ENCODE data around the gene MIA2.
"Not testable (repeated sequence)": the region's sequence is repeated elsewhere in the genome, so short reads cannot be mapped to it uniquely, and the experiment has no call there.

MIA2 gene

GRCh38 chr14:39339003-39339402, 105.3 kb downstream of the MIA2 start:
- WGBS, 2 experiments (ENCODE audit: insufficient coverage in 2 of 2), result 26% methylated on average over 3 of the region's 7 CpGs; no CpG with 5 or more reads in 1 of the 2 experiments
- H3K9me3 ChIP-seq (ENCODE audit: control insufficient read depth, low read length), result no peaks in the 10 kb centered on the region
- no peak overlapping the region for H3K4me3 ChIP-seq (ENCODE audit: extremely low read depth, insufficient read depth, low read length, poor library complexity, severe bottlenecking)
- H3K36me3 ChIP-seq (ENCODE audit: control insufficient read depth, insufficient read depth, low read length), result no peaks in the 10 kb centered on the region
- H3K27ac ChIP-seq (ENCODE audit: low read depth, low read length, severe bottlenecking), result no peak overlapping the region
- no peaks in the 10 kb centered on the region for H3K4me1 ChIP-seq (ENCODE audit: control insufficient read depth, insufficient read depth, low read length, poor library complexity, severe bottlenecking)

GRCh38 chr14:39341126-39341525, 107.4 kb downstream of the MIA2 start:
- H3K9me3 ChIP-seq (ENCODE audit: control insufficient read depth, low read length); H3K27ac ChIP-seq (ENCODE audit: low read depth, low read length, severe bottlenecking); H3K4me1 ChIP-seq (ENCODE audit: control insufficient read depth, insufficient read depth, low read length, poor library complexity, severe bottlenecking); H3K4me3 ChIP-seq (ENCODE audit: extremely low read depth, insufficient read depth, low read length, poor library complexity, severe bottlenecking); H3K36me3 ChIP-seq (ENCODE audit: control insufficient read depth, insufficient read depth, low read length): not testable (repeated sequence)
- 100% methylated on average over 4 of the region's 7 CpGs; no CpG with 5 or more reads in 1 of the 2 experiments for WGBS, 2 experiments (ENCODE audit: insufficient coverage in 2 of 2)

GRCh38 chr14:39342768-39343167, 109.1 kb downstream of the MIA2 start:
- Histone ChIP-seq H3K9me3 (ENCODE audit: control insufficient read depth, low read length) (no peaks in the 10 kb centered on the region), H3K4me1 (ENCODE audit: control insufficient read depth, insufficient read depth, low read length, poor library complexity, severe bottlenecking) (no peaks in the 10 kb centered on the region), H3K4me3 (ENCODE audit: extremely low read depth, insufficient read depth, low read length, poor library complexity, severe bottlenecking) (no peak overlapping the region), H3K27ac (ENCODE audit: low read depth, low read length, severe bottlenecking) (no peak overlapping the region), H3K36me3 (ENCODE audit: control insufficient read depth, insufficient read depth, low read length) (no peaks in the 10 kb centered on the region)
- no CpG with 5 or more reads among the region's 1 CpG for WGBS, 2 experiments (ENCODE audit: insufficient coverage in 2 of 2)

- 100% methylated on average over 1 of the region's 1 CpG; no CpG with 5 or more reads in 1 of the 2 experiments for WGBS, 2 experiments (ENCODE audit: insufficient coverage in 2 of 2)
- Histone ChIP-seq H3K4me3 (ENCODE audit: extremely low read depth, insufficient read depth, low read length, poor library complexity, severe bottlenecking) (no peak overlapping the region), H3K9me3 (ENCODE audit: control insufficient read depth, low read length) (no peaks in the 10 kb centered on the region), H3K36me3 (ENCODE audit: control insufficient read depth, insufficient read depth, low read length) (peaks cover under 1% of the 10 kb centered on the region), H3K27ac (ENCODE audit: low read depth, low read length, severe bottlenecking) (no peak overlapping the region), H3K4me1 (ENCODE audit: control insufficient read depth, insufficient read depth, low read length, poor library complexity, severe bottlenecking) (no peaks in the 10 kb centered on the region)
These were observed 109.9 kb downstream of the MIA2 start for GRCh38 chr14:39343614-39344013.

GRCh38 chr14:39350866-39351265, 117.2 kb downstream of the MIA2 start:
- Histone ChIP-seq H3K4me3 (ENCODE audit: extremely low read depth, insufficient read depth, low read length, poor library complexity, severe bottlenecking) (no peak overlapping the region), H3K9me3 (ENCODE audit: control insufficient read depth, low read length) (no peaks in the 10 kb centered on the region)
- WGBS, 2 experiments (ENCODE audit: insufficient coverage in 2 of 2), result no CpG with 5 or more reads among the region's 3 CpGs

GRCh38 chr14:39351708-39352107, 118.0 kb downstream of the MIA2 start:
- Histone ChIP-seq H3K4me1 (ENCODE audit: control insufficient read depth, insufficient read depth, low read length, poor library complexity, severe bottlenecking) (no peaks in the 10 kb centered on the region), H3K36me3 (ENCODE audit: control insufficient read depth, insufficient read depth, low read length) (peaks cover 5% of the 10 kb centered on the region), H3K4me3 (ENCODE audit: extremely low read depth, insufficient read depth, low read length, poor library complexity, severe bottlenecking) (no peak overlapping the region), H3K9me3 (ENCODE audit: control insufficient read depth, low read length) (no peaks in the 10 kb centered on the region), H3K27ac (ENCODE audit: low read depth, low read length, severe bottlenecking) (no peak overlapping the region)
- WGBS, 2 experiments (ENCODE audit: insufficient coverage in 2 of 2), result 90 to 99% methylated on average over 7 to 8 of the region's 9 CpGs

More at GRCh38 chr14:39350866-39351265, 117.2 kb downstream of the MIA2 start:
- no peaks in the 10 kb centered on the region for H3K4me1 ChIP-seq (ENCODE audit: control insufficient read depth, insufficient read depth, low read length, poor library complexity, severe bottlenecking)
- H3K27ac ChIP-seq (ENCODE audit: low read depth, low read length, severe bottlenecking), result no peak overlapping the region
- peaks cover 5% of the 10 kb centered on the region for H3K36me3 ChIP-seq (ENCODE audit: control insufficient read depth, insufficient read depth, low read length)

GRCh38 chr14:39359069-39359468, 125.4 kb downstream of the MIA2 start:
- WGBS, 2 experiments (ENCODE audit: insufficient coverage in 2 of 2), result 92 to 94% methylated on average over 6 to 10 of the region's 10 CpGs
- H3K4me3 ChIP-seq (ENCODE audit: extremely low read depth, insufficient read depth, low read length, poor library complexity, severe bottlenecking); H3K4me1 ChIP-seq (ENCODE audit: control insufficient read depth, insufficient read depth, low read length, poor library complexity, severe bottlenecking); H3K27ac ChIP-seq (ENCODE audit: low read depth, low read length, severe bottlenecking); H3K36me3 ChIP-seq (ENCODE audit: control insufficient read depth, insufficient read depth, low read length); H3K9me3 ChIP-seq (ENCODE audit: control insufficient read depth, low read length): not testable (repeated sequence)

- no peaks in the 10 kb centered on the region for H3K4me1 ChIP-seq (ENCODE audit: control insufficient read depth, insufficient read depth, low read length, poor library complexity, severe bottlenecking)
- H3K36me3 ChIP-seq (ENCODE audit: control insufficient read depth, insufficient read depth, low read length), result peaks cover 8% of the 10 kb centered on the region
- H3K4me3 ChIP-seq (ENCODE audit: extremely low read depth, insufficient read depth, low read length, poor library complexity, severe bottlenecking), result no peak overlapping the region
- H3K27ac ChIP-seq (ENCODE audit: low read depth, low read length, severe bottlenecking), result no peak overlapping the region
- H3K9me3 ChIP-seq (ENCODE audit: control insufficient read depth, low read length), result peaks cover 3% of the 10 kb centered on the region
These were observed 126.6 kb downstream of the MIA2 start for GRCh38 chr14:39360316-39360715.

GRCh38 chr14:39361556-39361955, 127.8 kb downstream of the MIA2 start:
- H3K4me1 ChIP-seq (ENCODE audit: control insufficient read depth, insufficient read depth, low read length, poor library complexity, severe bottlenecking); H3K27ac ChIP-seq (ENCODE audit: low read depth, low read length, severe bottlenecking); H3K36me3 ChIP-seq (ENCODE audit: control insufficient read depth, insufficient read depth, low read length); H3K9me3 ChIP-seq (ENCODE audit: control insufficient read depth, low read length); H3K4me3 ChIP-seq (ENCODE audit: extremely low read depth, insufficient read depth, low read length, poor library complexity, severe bottlenecking): not testable (repeated sequence)
- 95 to 97% methylated on average over 4 of the region's 5 CpGs for whole genome bisulfite sequencing, 2 experiments (ENCODE audit: insufficient coverage in 2 of 2)

GRCh38 chr14:39364509-39364908, 130.8 kb downstream of the MIA2 start:
- Histone ChIP-seq H3K4me1 (ENCODE audit: control insufficient read depth, insufficient read depth, low read length, poor library complexity, severe bottlenecking) (peaks cover 10% of the 10 kb centered on the region), H3K36me3 (ENCODE audit: control insufficient read depth, insufficient read depth, low read length) (peaks cover 5% of the 10 kb centered on the region), H3K4me3 (ENCODE audit: extremely low read depth, insufficient read depth, low read length, poor library complexity, severe bottlenecking) (no peak overlapping the region), H3K27ac (ENCODE audit: low read depth, low read length, severe bottlenecking) (no peak overlapping the region), H3K9me3 (ENCODE audit: control insufficient read depth, low read length) (peaks cover 3% of the 10 kb centered on the region)
- WGBS, 2 experiments (ENCODE audit: insufficient coverage in 2 of 2), result no CpG with 5 or more reads among the region's 1 CpG

GRCh38 chr14:39365354-39365753, 131.6 kb downstream of the MIA2 start:
- 86 to 100% methylated on average over 1 of the region's 1 CpG for WGBS, 2 experiments (ENCODE audit: insufficient coverage in 2 of 2)
- H3K4me3 ChIP-seq (ENCODE audit: extremely low read depth, insufficient read depth, low read length, poor library complexity, severe bottlenecking), result no peak overlapping the region
- no peak overlapping the region for H3K27ac ChIP-seq (ENCODE audit: low read depth, low read length, severe bottlenecking)
- H3K4me1 ChIP-seq (ENCODE audit: control insufficient read depth, insufficient read depth, low read length, poor library complexity, severe bottlenecking), result peaks cover 10% of the 10 kb centered on the region
- no peaks in the 10 kb centered on the region for H3K36me3 ChIP-seq (ENCODE audit: control insufficient read depth, insufficient read depth, low read length)
- peaks cover 3% of the 10 kb centered on the region for H3K9me3 ChIP-seq (ENCODE audit: control insufficient read depth, low read length)

Data from mesodermal cell (in vitro differentiated cells).